Measurements from ENCODE around the gene EVA1A.
A peak's percentile ranks its signal among the peaks of the same experiment; 100 is the strongest.

EVA1A gene, protein sequence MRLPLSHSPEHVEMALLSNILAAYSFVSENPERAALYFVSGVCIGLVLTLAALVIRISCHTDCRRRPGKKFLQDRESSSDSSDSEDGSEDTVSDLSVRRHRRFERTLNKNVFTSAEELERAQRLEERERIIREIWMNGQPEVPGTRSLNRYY
- total RNA-seq = 0 to 2.0 (median 0) reads per million in 17 experiments

DNA sequence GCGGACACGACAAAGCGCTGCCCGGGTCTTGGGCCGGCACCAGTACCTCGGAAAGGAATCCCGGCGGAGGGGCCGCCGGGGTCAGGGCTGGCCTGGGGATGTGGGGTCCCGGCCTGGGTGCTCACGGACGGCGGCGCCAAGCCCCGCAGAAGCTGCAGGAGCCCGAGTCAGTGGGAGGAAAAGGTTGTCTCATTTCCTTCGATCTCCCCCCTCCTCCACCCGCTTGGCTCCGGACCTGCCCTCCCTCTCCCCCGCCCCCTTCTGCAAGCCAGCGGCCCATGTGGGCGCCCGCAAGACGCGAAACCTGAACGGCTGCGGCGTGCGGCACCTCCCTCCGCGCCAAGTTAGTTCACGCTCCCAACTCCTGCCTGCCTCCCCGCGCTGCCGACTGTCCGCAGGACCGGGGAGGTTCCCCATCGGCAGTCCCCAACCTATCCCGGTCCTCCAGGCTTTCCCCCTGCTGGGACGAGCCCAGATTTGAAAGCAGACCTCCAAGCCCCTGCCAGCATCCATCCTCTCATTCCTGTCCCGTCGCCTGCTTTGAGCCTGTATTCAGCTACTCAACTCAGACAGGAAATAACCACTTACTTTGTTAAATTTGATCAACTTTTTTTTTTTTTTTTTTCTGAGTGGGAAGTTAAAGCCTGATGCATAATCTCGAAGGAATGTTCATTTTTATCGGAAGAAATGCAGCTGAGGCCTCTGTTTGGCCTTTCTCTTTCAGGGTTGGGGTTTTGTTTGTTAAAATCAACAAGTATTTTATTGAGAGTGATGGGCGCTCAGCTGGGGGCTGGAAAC, at the start of gene EVA1A:
Gene EVA1A (minus strand): TSS at position 172 of the 798 bp plus-strand sequence. CDS start 42,799 bp downstream, outside the sequence.
- DNase-seq = no peak

DNA sequence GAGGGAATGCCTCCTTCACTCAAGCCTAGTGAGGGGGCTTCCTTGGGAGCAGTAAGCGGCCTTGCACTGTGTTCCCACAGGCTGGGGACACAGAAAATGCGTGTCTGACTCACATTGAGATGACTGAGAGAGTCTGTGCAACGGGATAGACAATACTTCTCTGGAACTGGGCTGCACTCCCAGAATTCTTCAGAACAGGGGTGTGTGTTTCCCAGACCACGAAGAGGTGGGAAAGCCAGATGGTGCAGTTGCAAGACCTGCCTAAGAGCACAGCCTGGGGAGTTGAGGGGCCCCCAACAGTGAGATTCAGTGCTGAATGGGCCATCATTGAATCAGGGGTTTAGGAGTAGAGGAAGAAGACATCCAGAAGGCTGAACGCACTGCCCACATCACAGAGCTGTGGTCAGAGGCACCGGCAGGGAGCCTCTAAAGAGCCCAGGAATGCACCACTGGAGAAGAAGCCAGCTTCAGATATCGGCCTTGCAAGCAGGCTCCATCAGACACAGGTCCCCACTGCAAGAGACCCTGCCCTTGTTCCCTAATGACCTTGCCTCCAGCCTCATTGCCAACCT, 49.3 kb upstream of the EVA1A start:
- no peak for DNase-seq

DNA sequence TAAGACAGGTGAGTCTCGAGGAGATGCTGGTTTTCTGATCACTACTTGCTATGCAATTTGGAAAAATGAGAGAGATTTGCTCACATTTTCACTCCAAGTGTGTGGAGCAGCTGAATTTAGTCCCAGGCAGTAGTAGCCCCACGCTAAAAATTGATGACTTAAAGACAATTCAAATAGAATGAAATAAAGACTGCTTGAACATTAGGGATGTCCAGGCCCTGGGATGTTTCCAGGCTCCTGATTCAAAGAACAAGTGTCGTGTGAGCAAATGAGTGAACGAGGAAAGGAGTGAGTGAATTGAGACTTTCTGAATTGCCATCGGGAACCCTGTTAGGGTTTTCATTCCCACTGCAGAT, 48.6 kb upstream of the EVA1A start:
- no peak for DNase-seq

DNA sequence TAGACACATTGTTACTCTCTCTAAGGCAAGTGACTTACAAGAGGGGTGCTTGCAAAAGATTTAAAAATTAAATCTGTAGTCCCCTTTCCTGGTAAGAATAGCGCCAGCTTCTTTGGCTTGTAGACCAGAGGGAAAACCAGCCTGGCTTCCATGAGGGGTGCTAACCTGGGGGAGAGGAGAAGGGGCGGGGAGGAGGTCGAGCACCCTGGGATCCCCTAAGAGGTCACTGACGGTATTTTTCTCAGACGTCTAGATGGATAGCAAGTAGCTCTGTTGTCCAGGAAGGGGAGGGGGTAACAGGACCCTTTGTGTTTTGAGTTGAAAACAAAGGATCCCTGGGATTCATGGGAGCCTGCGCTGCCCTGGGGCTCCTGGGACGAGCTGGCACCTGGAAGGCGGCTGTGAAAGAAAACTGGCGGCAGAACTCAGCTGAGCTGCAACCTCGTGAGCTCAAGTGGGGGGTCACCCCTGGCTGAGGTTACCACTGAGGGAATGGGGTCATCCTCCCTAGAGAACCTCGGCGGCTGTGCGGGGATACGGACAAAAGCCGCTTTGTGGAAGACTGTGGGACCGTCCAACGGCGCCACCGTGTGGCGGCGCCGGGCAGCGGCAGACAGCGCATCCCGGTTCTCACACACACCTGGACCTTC, 48.1 kb upstream of the EVA1A start:
- DNase-seq = peak; percentile 37 to 65 (median 56)

DNA sequence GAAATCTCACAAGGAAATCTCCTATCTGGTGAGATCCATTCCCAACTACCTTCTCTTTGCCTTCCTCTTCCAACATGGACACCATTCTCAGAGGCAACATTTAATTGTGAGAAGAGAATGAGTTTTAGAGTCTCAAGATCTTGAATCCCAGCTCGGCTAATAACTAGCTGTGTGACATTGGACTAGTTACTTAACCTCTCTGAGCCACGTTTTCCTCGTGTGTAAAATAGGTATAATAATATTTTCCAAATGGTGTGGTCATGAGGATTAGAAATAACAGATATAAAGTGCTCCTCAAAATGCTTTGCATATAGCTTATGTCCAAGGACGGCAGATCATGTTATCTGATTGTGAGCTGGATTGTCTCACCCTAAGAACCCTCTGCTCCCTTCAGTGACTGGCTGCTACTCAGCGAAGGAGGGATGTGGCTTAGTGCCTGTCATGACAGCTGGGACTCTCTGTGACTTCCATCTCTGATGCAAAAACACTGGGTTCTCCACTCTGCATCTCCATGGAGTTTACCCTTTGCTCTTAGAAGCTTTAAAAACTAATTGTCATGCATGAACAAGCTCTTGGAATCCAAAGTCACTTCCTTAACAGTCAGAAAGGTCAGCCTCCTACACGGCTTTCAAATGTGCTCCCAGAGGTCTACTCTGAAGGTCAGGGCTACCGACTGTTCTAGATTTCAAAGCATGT, 47.4 kb upstream of the EVA1A start:
- peak in 3 of 4 experiments; percentile 20 to 60 (median 21) for DNase-seq

DNA sequence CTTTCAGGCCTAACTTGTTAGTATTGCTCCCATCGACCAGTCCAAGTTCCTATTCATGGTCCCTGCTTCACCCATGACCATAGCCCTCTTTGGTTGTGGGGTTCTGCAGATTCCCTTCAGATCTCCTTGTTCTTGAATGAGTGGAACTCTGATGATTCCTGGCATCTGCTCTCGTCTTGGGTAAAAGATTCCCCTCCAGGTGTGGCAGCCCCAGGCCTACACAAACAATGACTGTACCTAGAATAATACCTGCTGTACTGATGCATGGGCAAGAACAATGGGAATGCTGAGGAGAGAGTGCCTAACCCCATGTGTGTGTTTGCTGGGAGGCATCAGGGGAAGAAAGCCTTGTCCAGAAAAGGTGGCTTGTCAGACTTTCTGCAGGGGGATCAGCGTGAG, 46.7 kb upstream of the EVA1A start:
- no peak for DNase-seq

DNA sequence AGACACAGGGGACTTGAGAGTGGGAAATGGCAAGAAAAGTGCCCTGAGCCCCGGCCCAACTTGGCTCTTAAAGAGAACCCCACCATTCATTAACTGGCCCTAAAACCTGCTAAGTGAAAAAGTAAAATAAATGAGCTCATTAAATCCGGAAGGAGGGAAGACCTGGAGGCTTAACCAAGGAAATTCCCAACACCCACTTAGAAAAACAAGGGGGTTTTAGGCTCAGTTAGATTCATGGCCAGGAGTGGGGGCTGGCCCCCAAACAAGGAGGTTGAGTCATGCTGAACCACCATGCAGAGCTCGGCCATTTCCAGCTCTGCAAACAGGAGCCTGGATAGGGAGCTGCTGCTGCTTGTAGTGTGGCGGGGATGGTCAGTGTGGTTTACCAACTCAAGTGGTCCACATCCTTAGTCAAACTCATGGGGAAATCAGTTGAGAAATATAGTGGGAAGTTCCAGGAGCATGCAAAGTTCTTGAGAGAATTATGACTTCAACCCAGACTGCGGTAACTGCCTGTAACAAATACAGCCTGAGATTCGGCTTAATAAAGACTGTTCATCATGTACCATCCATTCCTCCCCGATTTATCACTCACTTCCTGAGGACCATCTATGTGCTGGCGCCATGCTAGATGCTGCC, 46.1 kb upstream of the EVA1A start:
- no peak for DNase-seq

DNA sequence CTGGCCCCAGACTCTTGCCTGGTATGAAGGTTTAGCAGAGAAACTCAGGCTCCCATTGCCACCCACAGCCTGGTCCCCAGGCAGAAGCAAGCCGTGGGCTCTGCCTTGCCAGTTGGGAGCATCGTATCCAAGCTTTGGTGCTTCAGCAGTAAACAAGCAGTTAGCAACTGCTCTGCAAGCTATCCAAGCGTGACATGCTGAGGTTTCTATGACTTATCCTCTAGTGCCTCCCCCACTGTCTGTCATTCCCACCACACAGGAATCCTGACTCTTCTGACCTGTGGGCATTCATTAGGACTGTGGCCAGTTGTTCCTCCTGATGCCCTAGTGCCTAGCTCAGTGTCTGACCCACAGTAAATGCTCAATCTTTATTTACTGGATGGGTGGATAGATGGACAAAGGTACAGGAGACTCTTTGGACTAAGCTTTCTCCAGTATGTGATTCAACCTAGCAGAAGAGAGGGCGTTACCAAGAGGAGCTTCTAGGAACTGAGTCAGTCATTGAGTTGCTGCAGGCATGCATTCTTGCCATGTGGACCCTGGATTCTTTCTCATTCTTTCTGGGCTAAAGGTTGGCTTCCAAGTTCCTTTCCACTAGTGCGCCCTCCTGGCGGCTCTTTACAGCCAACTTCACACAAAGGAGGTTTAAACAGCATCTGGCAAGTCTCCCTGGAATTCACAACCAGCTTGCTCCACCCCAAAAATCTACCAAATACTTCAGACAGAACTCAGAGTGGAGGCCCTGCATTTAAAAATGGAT, 45.2 kb upstream of the EVA1A start:
- no peak for DNase-seq

DNA sequence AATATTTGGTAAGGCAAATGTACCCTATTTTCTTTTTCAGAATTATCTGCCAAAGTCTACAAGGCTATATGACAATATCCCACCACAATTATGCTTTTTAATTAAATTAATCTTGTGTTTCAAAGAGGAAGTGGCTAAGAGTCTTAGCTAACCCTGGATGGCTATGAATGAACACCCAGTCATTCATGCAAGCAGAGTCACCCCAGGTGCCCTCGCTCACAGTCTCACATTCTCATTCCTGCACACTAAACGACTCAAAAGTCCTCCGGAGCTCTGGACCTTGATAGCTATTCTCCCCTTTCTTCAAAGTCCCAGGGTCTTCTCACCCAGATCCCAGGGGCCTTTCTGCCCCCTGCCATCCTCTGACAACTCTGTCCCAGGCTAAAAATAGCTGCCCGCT, 43.7 kb upstream of the EVA1A start:
- no peak for DNase-seq

DNA sequence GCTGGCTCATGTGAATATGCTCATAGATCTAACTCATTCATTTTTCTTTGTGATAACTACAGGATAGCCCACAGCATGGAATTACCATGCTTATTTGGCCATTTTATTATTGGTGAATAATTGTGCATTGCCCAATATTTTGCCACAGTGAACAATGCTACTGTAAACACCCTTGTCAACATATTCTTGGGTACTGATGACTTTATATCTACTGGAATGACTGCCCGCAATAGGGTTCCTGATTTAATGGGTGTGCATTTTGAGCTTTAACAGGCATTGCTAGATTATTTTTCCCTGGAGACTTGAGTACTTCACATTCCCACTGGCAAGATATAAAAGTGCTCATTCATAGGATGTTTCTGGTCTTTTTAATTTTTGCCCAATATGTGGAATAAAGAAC, 42.7 kb upstream of the EVA1A start:
- no peak for DNase-seq

DNA sequence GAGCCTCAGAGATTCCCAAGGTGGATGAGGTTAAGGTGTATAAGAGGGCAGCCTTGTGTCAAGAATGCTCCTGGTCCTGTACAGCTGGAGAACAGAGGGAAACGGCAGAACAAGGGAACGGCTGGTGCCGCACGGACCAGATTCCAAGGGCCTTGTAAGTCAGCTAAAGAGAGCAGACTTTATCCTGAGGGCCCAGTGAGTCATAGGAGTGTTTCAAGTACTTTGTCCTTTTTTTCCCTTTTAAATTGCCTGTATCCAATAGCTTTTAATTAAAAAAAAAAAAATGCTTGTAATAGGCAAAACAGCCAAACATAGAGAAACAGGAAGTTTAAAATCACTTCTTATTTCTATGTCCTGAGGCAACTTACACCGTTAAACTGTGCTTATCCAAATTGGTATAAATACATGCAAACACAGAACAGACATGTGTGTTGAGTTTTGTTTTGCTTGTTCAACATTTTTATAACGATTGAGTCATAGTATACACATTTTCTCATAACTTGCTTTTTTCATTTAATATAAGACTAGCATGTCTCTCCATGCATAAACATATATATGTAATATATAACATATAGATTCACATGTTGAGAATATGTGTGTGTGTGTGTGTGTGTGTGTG, 42.1 kb upstream of the EVA1A start:
- no peak for DNase-seq

DNA sequence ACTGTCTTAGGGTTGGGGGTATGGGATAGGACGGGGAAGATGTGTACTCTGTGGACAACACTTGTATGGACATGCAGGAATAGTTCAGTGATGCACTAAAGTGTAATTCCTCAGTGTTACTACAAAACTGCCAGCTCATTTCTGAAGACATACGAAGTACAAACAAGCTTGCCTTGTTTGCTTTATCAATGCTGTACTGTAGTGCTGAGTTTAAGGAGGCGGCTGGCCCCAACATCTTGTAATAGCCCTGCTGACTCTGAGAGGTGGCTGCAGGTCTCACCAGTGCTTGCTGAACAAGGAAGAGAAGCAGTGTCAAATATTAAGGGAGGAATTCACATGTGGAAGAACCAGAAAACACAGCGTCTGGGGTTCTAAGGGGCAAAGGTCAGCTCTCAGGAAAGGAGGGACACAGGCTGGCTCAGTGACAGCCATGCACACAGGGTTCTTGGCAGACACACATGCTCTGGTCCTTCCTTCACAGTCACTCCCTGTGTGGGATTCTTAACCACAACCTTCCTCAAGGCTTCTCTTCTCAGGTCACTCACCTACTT, 39.8 kb upstream of the EVA1A start:
- DNase-seq = no peak

DNA sequence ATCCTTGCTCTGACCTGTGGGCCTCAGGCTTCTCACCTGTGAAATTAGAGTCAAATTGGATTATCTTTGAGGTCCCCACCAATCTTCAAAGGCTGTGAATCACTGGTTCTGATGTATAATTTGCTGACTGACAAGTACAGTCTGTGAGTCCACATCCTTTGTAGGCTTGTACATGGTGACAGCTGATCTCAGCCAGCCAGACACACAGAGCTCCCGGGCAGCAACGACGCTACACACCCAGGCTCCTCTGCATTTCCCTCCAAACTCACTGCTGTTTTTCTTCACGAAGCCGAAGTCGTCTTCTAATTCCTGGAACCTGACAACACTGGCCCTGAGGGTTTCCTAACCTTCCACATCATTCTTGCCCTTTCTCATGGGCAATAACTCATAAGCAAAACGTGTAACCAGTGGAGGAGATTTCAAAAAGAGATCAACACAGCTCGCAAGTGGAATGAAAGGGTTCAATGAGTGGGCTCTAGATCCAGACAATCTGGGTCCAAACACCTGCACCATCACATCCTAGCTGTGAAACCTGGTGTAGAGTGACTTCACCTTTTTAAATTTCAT, 37.9 kb upstream of the EVA1A start:
- no peak for DNase-seq

DNA sequence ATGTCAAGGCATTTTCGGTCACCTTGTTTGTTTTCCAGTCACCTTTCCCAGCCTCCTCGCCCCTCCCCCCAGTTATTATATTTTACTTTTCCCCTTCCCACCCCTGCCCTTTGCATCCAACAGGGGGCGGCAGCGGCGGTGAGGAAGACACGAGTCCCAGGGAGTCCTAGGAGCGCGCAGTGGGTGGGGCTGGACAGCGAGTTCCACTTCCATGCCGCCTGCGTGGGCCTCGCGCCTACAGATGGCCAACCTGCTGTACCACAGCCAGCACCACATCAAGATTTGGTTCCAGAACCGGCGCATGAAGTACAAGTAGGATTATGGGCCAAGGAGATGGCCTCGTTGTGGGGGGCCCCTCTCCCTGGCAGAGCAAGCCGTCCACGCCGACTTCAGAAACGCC, 37.2 kb upstream of the EVA1A start:
- no peak for DNase-seq

DNA sequence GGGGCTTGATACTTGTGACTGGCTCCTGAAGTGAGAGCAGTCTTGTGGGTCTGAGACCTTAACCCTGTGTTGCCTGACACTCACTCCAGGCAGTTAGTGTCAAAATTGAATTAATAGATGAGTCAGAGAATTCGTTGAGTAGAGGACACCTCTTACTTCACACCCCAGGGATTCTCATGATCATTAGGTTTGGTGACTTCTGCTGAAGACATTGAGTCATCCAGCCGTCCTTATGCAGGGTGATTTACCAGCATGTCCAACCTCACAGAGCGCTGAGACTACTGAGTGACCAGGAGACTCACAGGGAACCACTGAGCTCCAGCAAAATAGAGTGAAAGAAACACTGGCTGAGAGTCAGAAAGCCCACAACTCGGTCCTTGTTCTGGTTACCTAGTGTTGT, 36.0 kb upstream of the EVA1A start:
- DNase-seq = no peak

DNA sequence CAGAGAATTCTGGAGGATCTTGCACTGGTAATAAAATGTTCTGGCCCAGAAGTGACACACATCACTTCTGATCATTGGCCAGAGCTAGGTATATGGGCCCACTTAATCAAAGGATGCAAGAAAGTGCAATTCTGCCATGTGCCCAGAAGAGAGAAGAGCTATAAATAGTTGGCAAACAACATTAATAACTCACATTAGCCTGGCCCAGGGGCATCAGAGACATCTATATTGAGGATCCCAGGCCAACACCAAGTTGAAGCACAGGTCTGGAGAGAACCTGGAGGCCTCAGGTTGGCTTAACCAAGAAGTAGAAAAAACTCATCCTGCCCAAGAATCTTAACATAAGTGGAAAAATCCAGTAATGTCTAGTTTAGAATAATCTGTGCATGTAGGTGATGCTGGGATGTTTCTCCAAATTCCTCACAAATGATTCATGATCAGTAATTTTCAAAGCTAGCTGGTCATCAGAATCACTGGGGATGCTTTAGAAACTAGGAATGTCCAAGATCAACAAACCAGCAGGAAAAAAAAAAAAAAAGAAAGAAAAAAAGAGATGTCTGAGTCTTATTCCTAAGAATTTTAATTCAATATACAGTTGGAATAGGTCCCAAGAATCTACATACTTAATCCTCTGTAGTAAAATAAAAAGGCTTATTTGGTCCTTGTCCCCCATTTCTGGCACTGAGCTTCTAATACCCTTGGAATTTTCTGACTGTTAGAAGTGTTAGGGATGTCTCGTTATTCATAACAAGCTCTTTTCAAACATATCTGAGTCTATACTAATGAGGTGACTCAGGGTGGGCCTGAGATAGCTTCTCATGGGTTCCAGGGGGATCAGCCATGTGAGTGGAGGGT, 35.0 kb upstream of the EVA1A start:
- no peak for DNase-seq

DNA sequence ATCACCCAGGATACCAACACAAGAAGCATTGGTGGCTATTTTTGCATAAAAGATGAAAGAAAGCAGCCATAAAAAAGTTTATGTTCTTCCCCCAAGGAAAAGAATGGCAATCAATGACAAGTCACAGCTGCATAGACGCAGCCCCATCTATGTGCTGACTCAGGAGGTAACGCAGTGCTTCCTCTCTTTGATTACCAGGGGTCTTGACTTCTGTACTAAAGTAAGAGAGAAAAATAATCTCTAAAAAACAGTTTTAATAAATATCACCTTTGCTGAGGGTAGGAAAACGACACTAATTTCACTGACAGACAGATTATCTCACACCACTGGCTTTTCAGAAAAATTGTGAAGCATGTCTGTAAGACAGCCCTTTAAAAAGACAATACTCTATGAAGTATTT, 33.9 kb upstream of the EVA1A start:
- DNase-seq = no peak

DNA sequence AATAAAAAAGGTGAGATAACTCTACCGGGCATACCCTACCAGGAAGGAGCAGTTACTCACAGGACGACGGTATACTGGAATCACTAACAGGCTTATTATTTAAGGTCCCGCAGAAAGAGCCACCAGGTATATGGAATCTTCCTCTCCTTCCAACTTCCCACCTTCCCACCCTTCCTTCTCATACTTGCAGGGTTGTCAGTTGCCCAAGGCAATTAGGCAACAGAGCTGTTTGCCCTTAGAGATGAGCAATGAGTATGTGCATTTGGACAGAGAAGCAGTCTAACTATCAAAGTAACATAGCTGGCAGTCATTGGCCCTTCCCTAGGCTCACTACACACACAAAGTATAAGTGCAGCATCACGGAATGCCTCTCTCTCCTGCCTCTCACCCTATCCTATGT, 32.1 kb upstream of the EVA1A start:
- no peak for DNase-seq

DNA sequence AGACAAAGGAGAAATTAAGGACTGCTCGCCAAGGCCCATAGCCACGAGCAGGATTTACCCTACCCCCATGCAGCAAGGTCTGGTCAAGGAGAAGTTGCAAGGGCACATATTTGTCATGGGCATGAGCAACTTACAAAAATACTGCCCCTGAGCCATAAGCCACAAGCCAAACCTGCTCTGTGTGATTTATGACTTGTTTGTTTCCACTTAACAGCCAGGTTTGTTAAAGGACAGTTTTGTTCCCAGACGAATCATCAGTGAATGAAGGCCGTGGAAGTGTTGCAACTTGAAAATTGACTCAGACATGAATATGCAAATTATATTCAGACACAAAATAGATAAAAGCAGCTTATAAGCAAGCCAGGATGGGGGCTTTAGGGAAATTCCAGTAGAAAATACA, 31.3 kb upstream of the EVA1A start:
- DNase-seq = no peak
